Epithelial cell of esophagus (primary cell): ENCODE results near the gene FAM3C.
"Not testable (repeated sequence)": the region's sequence is repeated elsewhere in the genome, so short reads cannot be mapped to it uniquely, and the experiment has no call there.

ENCODE experiments used
- DNase-seq: peaks from one replicate; pipeline ENCODE4 v3.0.0; 2010; ENCODE audit warnings: low read depth
- H3K4me3 ChIP-seq: 2 replicates; pipeline ENCODE4 v1.5.1; 2011; ENCODE audit warnings: mild to moderate bottlenecking, low read length, control low read depth
- TF ChIP-seq, protein P1 (sequence below): IDR thresholded peaks from 2 replicates; pipeline ENCODE4 v1.5.1; 2011; ENCODE audit warnings: low read depth, mild to moderate bottlenecking, low read length, control low read depth, inconsistent platforms; ENCODE audit not compliant: insufficient read depth; ENCODE audit errors: missing control alignments

FAM3C gene

DNA sequence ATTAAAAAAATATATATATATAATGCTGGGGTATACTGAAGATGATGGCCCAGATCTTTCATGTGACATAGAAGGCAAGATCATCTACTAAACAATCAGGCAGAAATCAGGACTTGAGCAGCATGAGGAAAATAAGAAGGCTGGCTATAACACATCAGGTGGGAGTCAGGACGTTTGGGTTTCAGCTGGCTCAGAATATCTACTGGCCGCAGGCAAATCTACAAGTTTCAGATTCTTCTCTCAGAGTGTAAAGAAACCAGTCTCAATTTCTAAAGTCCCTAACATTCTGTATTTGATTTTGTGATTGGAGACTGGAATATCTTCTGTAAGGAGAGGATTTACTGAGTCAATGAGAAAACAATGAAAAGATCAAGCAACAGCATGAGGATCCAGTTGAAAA lies 37.7 kb upstream of the FAM3C start:
- no peak overlapping the region for H3K4me3 ChIP-seq
- TF ChIP-seq, protein P1, sequence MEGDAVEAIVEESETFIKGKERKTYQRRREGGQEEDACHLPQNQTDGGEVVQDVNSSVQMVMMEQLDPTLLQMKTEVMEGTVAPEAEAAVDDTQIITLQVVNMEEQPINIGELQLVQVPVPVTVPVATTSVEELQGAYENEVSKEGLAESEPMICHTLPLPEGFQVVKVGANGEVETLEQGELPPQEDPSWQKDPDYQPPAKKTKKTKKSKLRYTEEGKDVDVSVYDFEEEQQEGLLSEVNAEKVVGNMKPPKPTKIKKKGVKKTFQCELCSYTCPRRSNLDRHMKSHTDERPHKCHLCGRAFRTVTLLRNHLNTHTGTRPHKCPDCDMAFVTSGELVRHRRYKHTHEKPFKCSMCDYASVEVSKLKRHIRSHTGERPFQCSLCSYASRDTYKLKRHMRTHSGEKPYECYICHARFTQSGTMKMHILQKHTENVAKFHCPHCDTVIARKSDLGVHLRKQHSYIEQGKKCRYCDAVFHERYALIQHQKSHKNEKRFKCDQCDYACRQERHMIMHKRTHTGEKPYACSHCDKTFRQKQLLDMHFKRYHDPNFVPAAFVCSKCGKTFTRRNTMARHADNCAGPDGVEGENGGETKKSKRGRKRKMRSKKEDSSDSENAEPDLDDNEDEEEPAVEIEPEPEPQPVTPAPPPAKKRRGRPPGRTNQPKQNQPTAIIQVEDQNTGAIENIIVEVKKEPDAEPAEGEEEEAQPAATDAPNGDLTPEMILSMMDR, result no peak

DNA sequence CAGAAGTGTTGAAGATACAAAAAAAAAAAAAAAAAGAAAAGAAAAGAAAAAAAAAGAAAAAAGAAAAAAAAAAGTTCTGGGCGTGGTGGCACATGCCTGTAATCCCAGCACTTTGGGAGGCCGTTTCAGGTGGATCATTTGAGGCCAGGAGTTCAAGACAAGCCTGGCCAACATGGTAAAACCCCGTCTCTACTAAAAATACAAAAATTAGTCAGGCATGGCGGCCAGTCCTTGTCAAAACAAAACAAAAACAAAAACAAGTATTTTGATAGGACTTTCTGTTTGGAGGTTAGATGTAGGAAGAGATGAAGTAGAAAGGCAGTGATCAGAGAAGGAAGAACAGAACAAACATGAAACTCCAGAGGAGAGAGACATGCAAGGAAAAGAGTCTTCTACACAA lies 36.4 kb upstream of the FAM3C start:
- H3K4me3 ChIP-seq, DNase-seq: not testable (repeated sequence)

More for the DNA sequence above, 37.7 kb upstream of the FAM3C start:
- no peak for DNase-seq

DNA sequence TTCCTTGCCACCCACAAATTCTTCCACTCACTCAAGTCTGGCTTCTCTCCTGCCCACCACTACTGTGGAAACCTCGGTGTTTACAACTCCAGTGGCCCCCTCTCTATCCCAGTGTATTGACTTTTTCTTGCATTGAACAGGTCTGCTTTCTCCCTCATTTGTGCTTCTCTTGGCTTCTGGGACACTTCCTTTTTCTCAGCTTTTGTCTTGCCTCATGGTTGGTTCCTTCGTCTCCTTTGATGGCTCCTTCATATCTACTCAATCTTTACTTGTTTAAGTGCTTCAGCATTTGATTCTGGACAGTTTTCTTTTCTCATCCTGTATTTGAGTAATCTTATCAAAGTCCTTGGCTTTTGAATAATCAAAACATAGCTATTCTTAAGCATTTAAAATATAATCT lies 35.9 kb upstream of the FAM3C start:
- TF ChIP-seq, protein P1, result no peak

DNA sequence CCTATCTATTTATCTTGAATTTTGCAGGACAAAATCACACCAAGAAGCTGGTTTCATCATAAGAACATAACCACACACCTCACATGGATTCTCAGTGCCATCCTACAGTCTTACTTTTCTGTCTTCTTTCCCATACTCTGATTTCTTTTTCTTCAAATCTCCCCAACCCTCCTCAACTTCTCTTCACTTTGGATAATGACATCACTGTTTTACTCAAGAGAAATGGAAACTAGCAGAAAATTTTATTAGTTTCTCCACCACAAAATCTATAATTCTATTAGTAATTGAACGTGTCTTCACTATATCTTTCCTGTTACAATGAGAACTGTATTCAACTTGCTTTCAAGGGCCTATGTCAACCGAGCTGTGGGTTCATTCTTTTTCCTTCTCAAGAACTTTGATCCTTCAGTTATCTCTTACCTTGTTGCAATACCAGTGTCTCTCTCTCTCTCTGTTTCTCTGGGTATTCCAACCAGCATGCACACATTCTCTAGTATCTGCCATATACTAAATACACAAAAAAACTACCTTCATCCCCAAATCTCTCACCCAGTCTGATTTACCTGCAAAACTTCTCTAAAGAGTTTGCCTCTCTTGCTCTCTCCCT lies 35.4 kb upstream of the FAM3C start:
- TF ChIP-seq, protein P1, result no peak

More for the DNA sequence above, 35.9 kb upstream of the FAM3C start:
- no peak overlapping the region for H3K4me3 ChIP-seq
- no peak for DNase-seq

DNA sequence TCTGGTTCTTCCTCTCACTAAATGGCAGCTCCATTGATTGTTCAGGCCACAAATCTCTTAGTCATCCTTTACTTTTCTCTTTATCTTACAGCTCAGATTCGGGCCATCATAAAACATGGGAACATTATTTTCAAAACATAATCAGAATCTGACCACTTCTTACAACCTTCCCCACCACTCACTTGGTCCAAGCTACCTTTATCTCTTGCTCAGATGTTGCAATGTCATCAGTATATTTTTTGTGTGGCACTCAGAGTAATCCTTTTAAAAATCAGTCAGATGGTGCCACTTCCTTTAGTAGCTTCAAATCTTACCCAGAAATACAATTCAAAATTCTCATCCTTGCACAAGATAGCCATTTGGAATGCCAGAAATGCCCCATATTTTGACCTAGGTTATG lies 34.5 kb upstream of the FAM3C start:
- no peak overlapping the region for H3K4me3 ChIP-seq
- TF ChIP-seq, protein P1, result no peak
- no peak for DNase-seq

More for the DNA sequence above, 35.4 kb upstream of the FAM3C start:
- no peak for DNase-seq
- no peak overlapping the region for H3K4me3 ChIP-seq

DNA sequence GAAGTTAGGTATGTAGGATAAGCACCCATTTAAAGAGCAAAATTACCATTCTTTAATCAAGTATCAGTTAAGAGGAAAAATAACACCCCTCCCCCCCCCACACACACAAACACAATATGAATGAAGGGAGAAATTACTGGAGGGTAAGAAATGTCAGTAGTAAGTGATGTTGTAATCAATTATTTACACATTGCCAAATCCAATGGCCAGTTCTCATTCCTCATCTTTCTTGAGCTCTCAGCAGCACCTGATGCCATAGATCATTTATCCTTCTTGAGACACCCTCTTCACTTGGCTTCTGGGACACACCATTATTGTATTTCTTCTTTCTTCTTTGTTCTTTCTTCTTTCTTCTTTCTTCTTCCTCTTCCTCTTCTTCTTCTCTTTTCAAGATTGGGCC lies 33.7 kb upstream of the FAM3C start:
- TF ChIP-seq, protein P1, result no peak
- peak; percentile 44 for DNase-seq
- H3K4me3 ChIP-seq, result no peak overlapping the region

DNA sequence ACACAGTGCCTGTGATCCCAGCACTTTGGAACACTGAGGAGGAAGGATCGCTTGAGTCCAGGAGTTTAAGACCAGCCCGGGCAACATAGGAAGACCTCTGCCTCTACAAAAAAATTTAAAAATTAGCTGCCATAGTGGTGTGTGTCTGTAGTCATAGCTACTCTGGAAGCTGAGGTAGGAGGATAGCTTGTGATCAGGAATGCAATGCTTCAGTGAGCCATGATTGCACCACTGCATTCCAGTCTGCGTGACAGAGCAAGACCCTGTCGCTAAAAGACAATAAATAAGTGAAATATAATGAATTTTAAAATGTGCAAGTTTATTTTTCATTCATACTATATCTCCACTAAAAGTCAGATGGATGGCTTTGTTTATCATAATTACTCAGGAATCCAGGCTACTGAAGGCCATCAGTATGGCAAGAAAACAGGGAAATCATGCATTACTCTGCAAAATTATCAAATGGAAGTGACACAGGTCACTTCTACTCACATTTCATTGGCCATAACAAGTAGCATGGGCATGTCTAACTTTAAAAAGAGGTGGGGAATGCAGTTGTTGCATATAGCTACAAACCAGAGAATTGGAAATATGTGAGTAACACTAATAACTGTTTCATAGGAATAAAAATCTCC lies 32.9 kb upstream of the FAM3C start:
- TF ChIP-seq, protein P1, result no peak
- peak; percentile 63 for DNase-seq
- H3K4me3 ChIP-seq, result no peak overlapping the region

DNA sequence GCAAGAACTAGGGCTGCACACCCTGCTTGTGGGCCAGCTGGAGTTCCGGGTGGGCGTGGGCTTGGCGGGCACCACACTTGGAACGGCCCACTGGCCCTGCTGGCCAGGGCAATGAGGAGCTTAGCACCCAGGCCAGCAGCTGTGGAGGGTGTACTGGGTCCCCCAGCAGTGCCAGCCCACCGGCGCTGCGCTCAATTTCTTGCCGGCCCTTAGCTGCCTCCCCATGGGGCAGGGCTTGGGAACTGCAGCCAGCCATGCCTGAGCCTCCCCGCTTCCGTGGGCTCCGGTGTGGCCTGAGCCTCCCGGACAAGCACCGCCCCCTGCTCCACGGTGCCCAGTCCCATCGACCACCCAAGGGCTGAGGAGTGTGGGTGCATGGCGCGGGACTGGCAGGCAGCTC lies 25.6 kb upstream of the FAM3C start:
- not testable (repeated sequence) for DNase-seq, H3K4me3 ChIP-seq
